ENCODE data around the gene SLC35D3. TPM values are rescaled to one million over a fixed set of nuclear protein-coding genes. Genes with fewer than 3 reads are reported as not detected.
"Not testable (repeated sequence)": the region's sequence is repeated elsewhere in the genome, so short reads cannot be mapped to it uniquely, and the experiment has no call there.

The SLC35D3 gene
- total and polyA plus RNA-seq, 3 donors from 2014 or later = not detected

- intact Hi-C loops (cut with DNase I; ENCODE audit: low total_unique reads) = no loop called here
These were observed 28.9 kb upstream of the SLC35D3 start for GRCh38 chr6:136893187-136893586.

DNA sequence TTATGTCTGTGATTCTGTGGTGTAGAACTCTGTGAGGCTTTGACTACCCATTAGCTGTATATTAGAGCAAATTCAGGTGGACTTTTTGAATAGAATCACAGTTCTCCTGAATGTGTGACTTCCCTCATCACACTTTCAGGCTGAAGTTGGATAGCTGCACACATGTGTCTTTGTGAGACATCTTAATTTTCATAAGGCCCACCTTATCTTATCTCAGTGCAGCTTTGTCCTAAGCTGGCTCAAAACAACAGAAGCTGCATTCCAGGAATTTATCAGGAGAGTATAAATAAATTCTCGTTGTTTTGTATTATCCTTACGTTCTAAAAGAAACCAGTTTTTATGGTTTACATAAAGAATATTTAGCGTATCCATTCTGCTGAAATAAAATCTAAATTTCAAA is 26.2 kb upstream of the SLC35D3 start:
- no peak overlapping the region for H3K27ac ChIP-seq
- intact Hi-C loops (cut with DNase I; ENCODE audit: low total_unique reads) = no loop called here
- no peak overlapping the region for H3K4me3 ChIP-seq
- WGBS, 2 donors = 48 to 59% methylated on average over 3 of the region's 3 CpGs
- H3K4me1 ChIP-seq = no peaks in the 10 kb centered on the region
- no peaks in the 10 kb centered on the region for H3K27me3 ChIP-seq
- no peaks in the 10 kb centered on the region for H3K36me3 ChIP-seq (ENCODE audit: low read depth, missing control alignments)
- no peaks in the 10 kb centered on the region for H3K9me3 ChIP-seq
- no peak for DNase-seq
- TF ChIP-seq CTCF (IDR thresholded peaks at IDR 0.05) = no peak
- no peak for TF ChIP-seq POLR2A (IDR thresholded peaks at IDR 0.05)

More at GRCh38 chr6:136893187-136893586, 28.9 kb upstream of the SLC35D3 start:
- Histone ChIP-seq H3K9me3 (no peaks in the 10 kb centered on the region), H3K36me3 (ENCODE audit: low read depth, missing control alignments) (no peaks in the 10 kb centered on the region), H3K4me1 (no peaks in the 10 kb centered on the region), H3K4me3 (no peak overlapping the region), H3K27me3 (no peaks in the 10 kb centered on the region), H3K27ac (no peak overlapping the region)
- 85 to 95% methylated on average over 5 of the region's 5 CpGs for WGBS, 2 donors
- TF ChIP-seq POLR2A (IDR thresholded peaks at IDR 0.05) = no peak
- TF ChIP-seq CTCF (IDR thresholded peaks at IDR 0.05) = no peak
- no peak for DNase-seq

- TF ChIP-seq POLR2A (IDR thresholded peaks at IDR 0.05) (no peak), CTCF (IDR thresholded peaks at IDR 0.05) (no peak)
- Histone ChIP-seq H3K27me3 (no peaks in the 10 kb centered on the region), H3K36me3 (ENCODE audit: low read depth, missing control alignments) (no peaks in the 10 kb centered on the region), H3K27ac (no peak overlapping the region), H3K4me1 (peaks cover 2% of the 10 kb centered on the region), H3K9me3 (no peaks in the 10 kb centered on the region), H3K4me3 (no peak overlapping the region)
- intact Hi-C loops (cut with DNase I; ENCODE audit: low total_unique reads) = no loop called here
- DNase-seq = no peak
- WGBS, 2 donors = 37 to 94% methylated on average over 1 of the region's 1 CpG
These were observed 25.0 kb upstream of the SLC35D3 start for GRCh38 chr6:136897071-136897470.

DNA sequence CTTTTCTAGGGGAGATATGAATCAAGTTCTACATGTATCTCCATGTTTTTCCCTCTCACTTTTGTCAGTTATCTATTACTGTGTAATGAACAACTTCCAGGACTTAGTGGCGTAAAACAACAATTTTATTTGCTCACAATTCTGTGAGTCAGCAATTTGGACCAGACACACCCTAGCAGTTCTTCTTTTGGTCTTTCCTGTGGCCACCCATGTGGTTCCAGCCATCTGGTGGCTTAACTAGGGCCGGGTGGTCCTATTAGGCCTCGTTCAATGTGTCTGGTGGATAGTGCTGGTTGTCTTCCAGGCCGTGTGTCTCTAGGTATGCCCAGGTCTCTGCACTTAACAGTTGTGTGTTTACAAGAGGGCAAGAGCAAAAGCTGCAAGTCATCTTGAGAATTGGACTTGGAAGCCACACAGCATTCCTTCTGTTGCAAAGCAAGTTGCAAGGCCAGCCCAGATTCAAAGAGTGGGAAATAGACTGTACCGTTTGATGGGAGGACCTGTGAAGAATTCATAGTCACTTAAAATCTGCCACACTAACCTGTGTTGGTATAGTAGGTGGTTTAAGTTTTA is 20.8 kb upstream of the SLC35D3 start:
- WGBS, 2 donors = 70 to 78% methylated on average over 5 of the region's 5 CpGs
- TF ChIP-seq POLR2A (IDR thresholded peaks at IDR 0.05) (no peak), CTCF (IDR thresholded peaks at IDR 0.05) (no peak)
- intact Hi-C loops (cut with DNase I; ENCODE audit: low total_unique reads) = no loop called here
- H3K9me3 ChIP-seq = no peaks in the 10 kb centered on the region
- H3K27ac ChIP-seq = no peak overlapping the region
- H3K4me1 ChIP-seq = peaks cover 4% of the 10 kb centered on the region
- no peak for DNase-seq
- H3K27me3 ChIP-seq = no peaks in the 10 kb centered on the region
- no peaks in the 10 kb centered on the region for H3K36me3 ChIP-seq (ENCODE audit: low read depth, missing control alignments)
- H3K4me3 ChIP-seq = no peak overlapping the region

- WGBS, 2 donors = 95 to 96% methylated on average over 3 of the region's 3 CpGs
- intact Hi-C loops (cut with DNase I; ENCODE audit: low total_unique reads); H3K9me3 ChIP-seq; DNase-seq; H3K4me3 ChIP-seq; H3K27me3 ChIP-seq; H3K4me1 ChIP-seq; H3K27ac ChIP-seq; H3K36me3 ChIP-seq (ENCODE audit: low read depth, missing control alignments): not testable (repeated sequence)
These were observed 17.6 kb upstream of the SLC35D3 start for GRCh38 chr6:136904477-136904876.
